NCI-H146 treated with DMSO at 0.1 percent for 48 hours (cell line): ENCODE measurements around the gene KCTD2.
"Not testable (repeated sequence)": the region's sequence is repeated elsewhere in the genome, so short reads cannot be mapped to it uniquely, and the experiment has no call there.

Experiments used
- DNase-seq: peaks from one replicate; lab custom pipeline; 2025; ENCODE audit not compliant: unreplicated experiment; lab: John Stamatoyannopoulos, UW

The KCTD2 gene

GRCh38 chr17:75049057-75049456 lies 2.0 kb downstream of the KCTD2 start:
- no peak for DNase-seq

- DNase-seq = no peak
Observed at GRCh38 chr17:75049706-75050105, 2.7 kb downstream of the KCTD2 start.

- DNase-seq = no peak
Observed at GRCh38 chr17:75051941-75052340, 4.9 kb downstream of the KCTD2 start.

GRCh38 chr17:75059369-75060345 lies 12.6 kb downstream of the KCTD2 start:
- DNase-seq = no peak

GRCh38 chr17:75060434-75061054 lies 13.5 kb downstream of the KCTD2 start:
- DNase-seq = no peak

DNA sequence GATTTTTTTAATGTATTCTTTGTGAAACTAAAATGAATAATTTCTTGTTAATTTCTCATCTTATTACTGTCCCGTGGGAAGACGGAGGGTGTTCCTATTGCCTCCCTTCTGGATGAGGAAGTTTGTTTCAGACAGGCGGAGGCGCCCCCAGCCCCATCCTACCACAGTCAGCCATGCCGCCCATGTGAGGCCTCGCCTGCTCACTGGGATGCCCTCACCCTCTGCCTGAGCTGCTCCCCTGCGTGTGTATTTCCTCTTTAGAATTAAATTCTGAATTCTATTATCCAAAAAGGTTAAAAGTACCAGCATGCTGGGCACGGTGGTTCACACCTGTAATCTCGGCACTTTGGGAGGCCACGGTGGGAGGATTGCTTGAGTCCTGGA lies 14.0 kb downstream of the KCTD2 start:
- DNase-seq = no peak

GRCh38 chr17:75061618-75062017 lies 14.6 kb downstream of the KCTD2 start:
- no peak for DNase-seq

- no peak for DNase-seq
Observed at GRCh38 chr17:75063201-75063600, 16.2 kb downstream of the KCTD2 start.

- DNase-seq = no peak
Observed at GRCh38 chr17:75063626-75064025, 16.6 kb downstream of the KCTD2 start.

- no peak for DNase-seq
Observed at GRCh38 chr17:75064040-75064439, 17.0 kb downstream of the KCTD2 start.

- no peak for DNase-seq
Observed at GRCh38 chr17:75064460-75064859, 17.4 kb downstream of the KCTD2 start.

DNA sequence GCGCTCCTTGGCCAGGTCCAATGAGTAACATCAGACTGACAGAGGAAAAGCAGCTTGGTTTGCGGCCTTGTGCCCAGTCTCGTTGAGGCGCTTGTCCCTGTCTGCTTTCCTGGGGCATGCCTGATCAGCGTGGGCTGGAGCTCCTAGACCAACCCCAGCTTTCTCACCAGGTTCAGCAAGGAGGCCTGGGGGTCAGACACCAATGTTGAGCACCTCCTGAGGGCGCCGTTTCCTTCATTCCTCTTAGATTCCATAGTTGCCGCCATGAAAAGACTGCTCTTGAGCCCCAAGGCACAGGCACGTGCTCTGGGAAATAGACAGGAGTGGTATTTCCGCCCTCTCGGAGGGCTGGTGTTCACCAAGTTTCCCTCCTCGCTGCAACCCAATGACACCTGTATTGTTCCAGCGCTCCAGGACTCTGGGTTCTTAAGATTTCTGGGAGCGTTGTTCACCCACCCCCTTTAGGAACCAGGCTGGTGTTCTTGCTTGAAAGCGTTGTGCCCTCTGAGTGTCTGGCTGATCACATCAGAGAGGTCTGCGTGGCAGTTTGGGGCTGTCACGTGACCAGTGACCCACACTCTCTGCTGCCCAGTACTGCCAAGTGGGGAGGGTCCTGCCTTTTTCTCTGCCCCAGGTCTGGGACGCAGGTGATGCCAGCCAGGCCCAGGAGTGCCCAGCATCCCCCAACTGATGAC lies 18.0 kb downstream of the KCTD2 start:
- no peak for DNase-seq

DNA sequence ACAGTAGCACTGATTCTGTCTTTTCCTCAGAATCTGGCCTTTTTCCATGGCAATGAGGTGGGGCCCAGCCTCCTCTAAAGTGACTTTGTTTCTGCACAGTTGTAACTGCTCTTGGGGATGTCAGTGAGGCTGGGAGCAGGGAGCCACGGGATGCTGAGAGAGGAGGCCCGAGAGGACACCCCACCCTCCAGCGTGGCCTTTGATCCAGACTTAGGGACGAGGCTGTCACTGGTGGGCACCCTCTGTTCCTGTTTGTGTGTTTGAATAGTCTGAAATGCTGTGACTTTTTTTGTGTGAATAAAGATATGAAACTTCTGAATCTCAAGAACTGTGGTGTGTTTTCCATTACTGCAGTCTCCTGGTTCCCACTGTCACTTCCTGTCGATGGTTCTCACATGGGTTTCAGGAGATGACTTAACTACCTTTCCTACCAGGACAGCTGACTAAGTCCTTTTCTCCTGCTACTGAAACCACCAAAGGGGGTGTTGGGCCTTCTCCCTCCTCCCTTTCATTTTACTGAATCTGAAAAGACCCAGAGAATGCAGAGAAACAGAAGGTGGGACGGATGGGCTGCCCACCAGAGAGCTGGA lies 18.6 kb downstream of the KCTD2 start:
- no peak for DNase-seq

DNA sequence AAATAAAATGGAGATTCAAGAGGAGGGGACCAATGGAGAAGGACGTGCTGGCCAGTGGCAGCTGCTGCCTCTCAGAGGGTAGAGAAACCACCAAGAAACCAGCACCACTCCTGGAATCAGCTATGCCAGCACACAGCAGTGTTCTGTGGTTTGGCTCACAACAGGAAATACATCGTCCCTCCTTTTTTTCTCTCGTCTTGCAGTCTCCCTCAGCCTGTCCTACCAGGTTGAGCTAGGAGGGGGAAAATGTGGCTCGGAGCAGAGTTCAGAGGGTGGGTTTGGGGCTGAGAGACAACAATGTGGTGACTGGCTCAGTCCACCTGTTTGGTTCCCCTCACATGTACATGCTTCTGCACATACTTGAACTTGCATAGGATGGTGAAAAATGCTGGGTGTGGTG lies 20.8 kb downstream of the KCTD2 start:
- no peak for DNase-seq

- DNase-seq = no peak
Observed at GRCh38 chr17:75068750-75069149, 21.7 kb downstream of the KCTD2 start.

DNA sequence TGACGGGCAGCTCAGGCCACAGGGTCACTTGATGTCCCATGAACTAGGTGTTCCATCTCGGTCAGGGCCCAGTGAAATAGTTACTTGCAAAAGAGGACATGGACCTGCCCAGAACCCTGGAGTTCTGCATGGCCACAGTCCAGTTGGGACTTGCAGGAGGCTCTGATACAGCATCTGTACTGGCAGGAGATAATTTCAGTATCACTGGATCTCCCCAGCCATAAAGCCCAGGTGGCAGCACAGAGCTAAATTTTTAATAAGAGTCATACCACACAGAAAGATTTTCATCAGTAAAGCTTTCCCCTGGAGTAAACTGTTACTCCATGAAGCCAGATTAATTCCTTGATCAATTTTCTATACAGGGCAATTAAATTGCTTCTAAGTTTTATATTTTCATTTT lies 22.8 kb downstream of the KCTD2 start:
- DNase-seq = no peak

DNA sequence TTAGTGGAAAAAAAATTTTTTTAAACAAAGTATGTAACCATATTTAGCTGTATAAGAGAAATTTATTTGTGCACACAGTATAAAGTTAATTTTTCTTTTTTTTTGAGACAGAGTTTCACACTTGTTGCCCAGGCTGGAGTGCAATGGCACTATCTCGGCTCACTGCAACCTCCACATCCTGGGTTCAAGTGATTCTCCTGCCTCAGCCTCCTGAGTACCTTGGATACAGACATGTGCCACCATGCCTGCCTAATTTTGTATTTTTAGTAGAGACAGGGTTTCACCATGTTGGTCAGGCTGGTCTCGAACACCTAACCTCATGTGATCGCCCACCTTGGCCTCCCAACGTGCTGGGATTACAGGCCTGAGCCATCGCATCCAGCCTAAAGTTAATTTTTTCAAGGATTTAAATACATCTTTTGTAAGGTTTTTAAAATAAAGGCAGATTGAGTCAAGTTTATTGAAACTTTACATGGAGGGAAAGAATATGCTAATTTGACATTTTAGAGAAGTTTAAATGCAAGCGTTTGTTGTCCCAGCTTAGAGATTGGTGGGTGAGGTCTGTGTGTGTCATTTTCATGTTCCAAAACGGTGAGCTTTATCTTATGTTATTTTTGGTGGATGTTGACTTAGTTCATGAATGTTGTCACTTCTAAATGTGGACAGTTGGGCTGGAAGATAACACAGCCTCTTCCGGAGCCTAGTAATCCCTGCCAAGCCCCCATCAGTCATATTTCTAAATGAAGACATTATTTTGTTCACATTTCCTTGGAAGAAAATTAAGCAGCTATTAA lies 24.6 kb downstream of the KCTD2 start:
- not testable (repeated sequence) for DNase-seq

DNA sequence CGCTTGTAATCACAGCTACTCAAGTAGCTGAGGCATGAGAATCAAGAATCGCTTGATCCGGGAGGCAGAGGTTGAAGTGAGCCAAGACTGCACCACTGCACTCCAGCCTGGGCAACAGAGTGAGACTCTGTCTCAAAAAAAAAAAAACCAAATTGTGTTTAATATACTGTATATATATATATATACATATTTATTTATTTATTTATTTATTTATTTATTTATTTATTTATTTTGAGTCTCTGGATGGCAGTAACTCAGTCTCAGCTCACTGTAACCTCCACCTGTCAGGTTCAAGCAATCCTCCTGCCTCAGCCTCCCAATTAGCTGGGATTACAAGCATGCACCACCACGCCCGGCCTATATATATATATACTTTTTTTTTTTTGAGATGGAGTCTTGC lies 25.9 kb downstream of the KCTD2 start:
- DNase-seq = not testable (repeated sequence)

DNA sequence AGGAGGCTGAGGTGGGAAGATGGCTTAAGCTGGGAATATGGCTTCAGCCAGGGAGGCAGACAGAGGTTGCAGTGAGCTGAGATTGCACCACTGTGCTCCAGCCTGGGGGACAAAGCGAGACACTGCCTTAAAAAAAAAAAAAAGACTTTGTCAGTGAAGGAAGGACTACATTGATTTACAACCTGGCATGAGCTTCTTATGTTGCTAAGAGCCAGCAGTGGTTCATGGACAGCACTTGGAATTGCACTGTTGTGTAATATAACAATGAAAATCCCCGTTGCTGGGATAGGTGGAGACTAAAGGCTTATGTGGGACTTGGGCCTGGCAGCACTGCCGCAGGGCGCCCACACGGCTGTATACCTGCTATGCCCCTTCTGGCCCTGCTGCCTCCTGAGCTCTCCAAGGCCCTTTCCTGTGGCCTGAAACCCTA lies 26.6 kb downstream of the KCTD2 start:
- DNase-seq = no peak

DNA sequence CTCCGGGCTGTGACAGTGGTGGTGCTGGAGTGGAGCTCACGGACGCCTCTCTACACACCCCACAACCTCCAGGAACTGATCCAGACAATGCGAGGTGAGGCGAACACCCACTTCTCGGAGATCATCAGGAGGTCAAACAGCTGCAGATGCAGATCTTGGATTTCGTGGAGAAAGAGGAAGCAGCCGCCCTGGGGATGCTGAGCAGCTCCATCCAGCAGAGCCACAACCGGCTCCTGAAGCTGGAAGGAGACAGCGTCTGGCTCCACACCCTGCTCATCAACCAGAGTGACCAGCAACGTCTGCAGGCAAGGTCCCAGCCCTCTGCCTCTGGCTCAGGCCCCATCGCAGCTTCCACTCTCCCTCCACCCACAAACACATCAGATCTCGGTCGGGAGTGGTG lies 27.5 kb downstream of the KCTD2 start:
- DNase-seq = no peak
